Breast epithelium (tissue), 4 donors: Measurements from ENCODE around the gene DUS1L. TPM values are rescaled to one million over a fixed set of nuclear protein-coding genes. Genes with fewer than 3 reads are reported as not detected.
A peak's percentile ranks its signal among the peaks of the same experiment; 100 is the strongest.

Experiments used
- DNase-seq, 2 donors: peaks; one replicate each; pipeline ENCODE4 v3.0.0-alpha.2; 2019; ENCODE audit warnings: low spot score in 2 of 2
- H3K27ac ChIP-seq, 2 donors: fragments of 200-600 bp; sonication (generic) in 1 of 2; one replicate each; pipeline ENCODE4 v1.5.1; 2016 to 2019; ENCODE audit warnings: mild to moderate bottlenecking in 1 of 2
- H3K27me3 ChIP-seq, 2 donors: fragments of 200-600 bp; sonication (generic) in 1 of 2; one replicate each; pipeline versions ENCODE4 v1.5.1 to v1.6.0; 2017 to 2019; ENCODE audit warnings: control low read depth in 1 of 2, mild to moderate bottlenecking in 1 of 2
- H3K36me3 ChIP-seq: fragments of 200-600 bp; one replicate; pipeline ENCODE4 v1.5.1; 2019
- H3K4me1 ChIP-seq, 2 donors: fragments of 200-600 bp; sonication (generic); one replicate each; pipeline ENCODE4 v1.5.1; 2016 to 2019; ENCODE audit warnings: control low read depth in 1 of 2
- H3K4me3 ChIP-seq, 3 donors: fragments of 200-600 bp; sonication (generic); 1 replicate in 2 of 3; 2 replicates in 1 of 3; pipeline ENCODE4 v1.5.1; 2016 to 2019; ENCODE audit warnings: mild to moderate bottlenecking in 3 of 3, moderate library complexity in 2 of 3
- H3K9me3 ChIP-seq, 2 donors: fragments of 200-600 bp; sonication (generic) in 1 of 2; one replicate each; pipeline ENCODE4 v1.5.1; 2016 to 2019; ENCODE audit warnings: control low read depth in 1 of 2
- POLR2A ChIP-seq: fragments of 450-650 bp; IDR thresholded peaks from one replicate; pipeline ENCODE4 v1.6.1; 2016; ENCODE audit warnings: antibody characterized with exemption, mild to moderate bottlenecking, moderate library complexity
- POLR2AphosphoS5 ChIP-seq, 3 donors: sonication (generic); formaldehyde crosslinking; IDR thresholded peaks; one replicate each; pipeline ENCODE4 v1.6.1; 2017; ENCODE audit warnings: antibody characterized with exemption in 3 of 3
- intact Hi-C: fragments of 100-400 bp; cut with DNase I; formaldehyde crosslinking; loops from one replicate; pipeline ENCODE4 v1.15.1; 2023; ENCODE audit warnings: low total_unique reads
- total RNA-seq, 3 donors: library from RNA; depleted of rRNA; stranded (reverse); fragments of >200 nt; gene quantifications; one replicate each; pipeline ENCODE4 v1.1.0, GENCODE V29; 2016
- TF ChIP-seq, protein P1 (sequence below), 3 donors: fragments of 450-650 bp; IDR thresholded peaks; one replicate each; pipeline ENCODE4 v1.5.1; 2016 to 2017; ENCODE audit warnings: antibody characterized with exemption in 3 of 3, mild to moderate bottlenecking in 3 of 3, moderate library complexity in 3 of 3

The DUS1L gene
- total RNA-seq, 3 donors from 2014 or later = 55.0 to 96.4 (median 82.0) TPM

DNA sequence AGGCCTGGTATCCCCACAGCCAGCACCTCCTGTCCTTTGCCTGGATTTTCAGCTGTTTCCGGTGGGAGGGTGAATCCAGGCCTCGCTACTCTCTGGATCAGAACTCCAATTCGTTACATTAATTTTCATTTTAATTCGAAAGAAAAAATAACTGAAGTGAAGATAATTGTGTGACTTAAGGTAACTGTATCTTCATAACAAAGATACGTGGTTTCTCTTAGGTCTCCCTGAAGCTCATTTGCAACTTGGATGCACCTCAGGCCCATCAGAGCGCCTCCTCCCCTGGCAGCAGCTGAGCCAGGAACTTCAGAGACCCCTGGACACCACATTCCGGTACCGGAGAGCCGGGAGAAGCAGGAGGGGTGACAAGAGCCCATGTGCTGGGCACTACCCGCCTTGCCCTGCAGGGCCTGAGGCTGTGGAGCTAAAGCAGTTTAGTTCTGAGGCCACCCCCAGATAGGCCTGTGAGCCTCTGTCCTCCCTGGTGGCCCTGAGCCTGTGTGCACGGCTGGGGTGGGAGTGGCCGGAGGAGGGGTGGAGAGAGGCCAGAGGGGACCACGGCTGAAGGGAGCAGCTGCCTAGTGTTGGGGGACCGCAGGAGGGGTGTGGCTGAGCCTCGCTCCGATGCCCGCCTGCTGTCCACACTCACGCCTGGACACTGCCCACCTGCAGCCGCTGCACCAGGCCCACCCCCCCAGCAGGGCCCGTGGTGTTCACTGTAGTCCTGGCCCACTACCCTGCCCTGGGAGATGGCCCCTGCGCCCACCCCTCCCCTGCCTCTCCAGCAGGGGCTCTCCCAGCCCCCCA, 11.4 kb upstream of the DUS1L start:
- no peak for TF ChIP-seq POLR2A
- TF ChIP-seq, protein P1, sequence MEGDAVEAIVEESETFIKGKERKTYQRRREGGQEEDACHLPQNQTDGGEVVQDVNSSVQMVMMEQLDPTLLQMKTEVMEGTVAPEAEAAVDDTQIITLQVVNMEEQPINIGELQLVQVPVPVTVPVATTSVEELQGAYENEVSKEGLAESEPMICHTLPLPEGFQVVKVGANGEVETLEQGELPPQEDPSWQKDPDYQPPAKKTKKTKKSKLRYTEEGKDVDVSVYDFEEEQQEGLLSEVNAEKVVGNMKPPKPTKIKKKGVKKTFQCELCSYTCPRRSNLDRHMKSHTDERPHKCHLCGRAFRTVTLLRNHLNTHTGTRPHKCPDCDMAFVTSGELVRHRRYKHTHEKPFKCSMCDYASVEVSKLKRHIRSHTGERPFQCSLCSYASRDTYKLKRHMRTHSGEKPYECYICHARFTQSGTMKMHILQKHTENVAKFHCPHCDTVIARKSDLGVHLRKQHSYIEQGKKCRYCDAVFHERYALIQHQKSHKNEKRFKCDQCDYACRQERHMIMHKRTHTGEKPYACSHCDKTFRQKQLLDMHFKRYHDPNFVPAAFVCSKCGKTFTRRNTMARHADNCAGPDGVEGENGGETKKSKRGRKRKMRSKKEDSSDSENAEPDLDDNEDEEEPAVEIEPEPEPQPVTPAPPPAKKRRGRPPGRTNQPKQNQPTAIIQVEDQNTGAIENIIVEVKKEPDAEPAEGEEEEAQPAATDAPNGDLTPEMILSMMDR (IDR thresholded peaks at IDR 0.05) = no peak
- no peaks in the 10 kb centered on the region for H3K27me3 ChIP-seq
- H3K27ac ChIP-seq = peak overlapping the region; percentile 50 to 82
- DNase-seq = no peak
- H3K36me3 ChIP-seq = peaks cover 14% of the 10 kb centered on the region
- H3K9me3 ChIP-seq = no peaks in the 10 kb centered on the region
- no peaks in the 10 kb centered on the region for H3K4me1 ChIP-seq
- intact Hi-C loops = no loop called here
- peak overlapping the region in 1 of 3 donors; percentile 35 for H3K4me3 ChIP-seq

GRCh38 chr17:82076018-82076784, 10.6 kb upstream of the DUS1L start:
- no peak for DNase-seq
- intact Hi-C loops = no loop called here

DNA sequence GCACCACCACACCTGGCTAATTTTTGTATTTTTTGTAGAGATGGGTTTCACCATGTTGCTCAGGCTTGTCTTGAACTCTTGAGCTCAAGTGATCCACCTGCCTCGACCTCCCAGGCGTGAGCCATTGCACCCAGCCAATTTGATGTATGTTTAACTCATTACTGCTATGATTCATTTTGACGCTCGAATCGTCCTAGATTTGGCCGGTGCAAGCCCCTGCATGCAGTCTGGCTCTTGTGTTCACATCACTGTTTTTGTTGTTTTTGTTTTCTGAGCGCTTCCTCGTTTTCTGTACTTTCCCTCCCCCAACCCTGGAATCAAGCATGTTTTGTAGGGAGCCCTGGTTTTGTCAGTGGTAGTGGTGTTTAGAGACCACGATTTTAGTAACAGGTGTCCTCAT, 7.8 kb upstream of the DUS1L start:
- TF ChIP-seq POLR2AphosphoS5 (IDR thresholded peaks at IDR 0.05) (no peak), POLR2A (no peak)
- TF ChIP-seq, protein P1 (IDR thresholded peaks at IDR 0.05) = no peak

More at GRCh38 chr17:82076018-82076784, 10.6 kb upstream of the DUS1L start:
- Histone ChIP-seq H3K4me3 (no peak overlapping the region), H3K27me3 (no peaks in the 10 kb centered on the region), H3K4me1 (no peaks in the 10 kb centered on the region), H3K27ac (peak overlapping the region in 1 of 2 donors; percentile 50), H3K9me3 (no peaks in the 10 kb centered on the region), H3K36me3 (peaks cover 11% of the 10 kb centered on the region)
- no peak for TF ChIP-seq POLR2A
- TF ChIP-seq POLR2AphosphoS5 (IDR thresholded peaks at IDR 0.05) = no peak
- TF ChIP-seq, protein P1 (IDR thresholded peaks at IDR 0.05) = no peak

DNA sequence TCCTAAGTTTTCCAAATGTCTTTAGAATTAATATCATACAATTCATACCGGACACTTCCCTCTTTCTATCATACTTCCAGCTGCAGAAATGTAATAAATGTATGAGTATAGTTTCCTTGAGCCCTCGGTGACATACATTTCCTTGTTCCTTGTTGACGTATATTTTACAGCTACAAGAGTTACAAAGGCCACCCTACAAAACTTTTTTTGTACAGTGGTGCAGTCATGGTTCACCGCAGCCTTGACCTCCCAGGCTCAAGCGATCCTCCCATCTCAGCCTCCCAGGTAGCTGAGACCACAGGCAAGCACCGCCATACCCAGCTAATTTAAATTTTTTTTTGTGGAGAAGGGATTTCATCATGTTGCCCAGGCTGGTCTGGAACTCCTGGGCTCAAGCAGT, 7.2 kb upstream of the DUS1L start:
- DNase-seq = no peak
- H3K27me3 ChIP-seq = no peaks in the 10 kb centered on the region
- no peak overlapping the region for H3K4me3 ChIP-seq
- TF ChIP-seq, protein P1 (IDR thresholded peaks at IDR 0.05) = no peak
- TF ChIP-seq POLR2A (no peak), POLR2AphosphoS5 (IDR thresholded peaks at IDR 0.05) (no peak)
- no peaks in the 10 kb centered on the region for H3K36me3 ChIP-seq
- no peaks in the 10 kb centered on the region for H3K4me1 ChIP-seq
- intact Hi-C loops = no loop called here
- H3K27ac ChIP-seq = no peak overlapping the region
- H3K9me3 ChIP-seq = no peaks in the 10 kb centered on the region

More for the DNA sequence above, 7.8 kb upstream of the DUS1L start:
- H3K9me3 ChIP-seq = no peaks in the 10 kb centered on the region
- H3K4me3 ChIP-seq = no peak overlapping the region
- no peak for DNase-seq
- no peaks in the 10 kb centered on the region for H3K4me1 ChIP-seq
- no peak overlapping the region for H3K27ac ChIP-seq
- intact Hi-C loops = no loop called here
- no peaks in the 10 kb centered on the region for H3K36me3 ChIP-seq
- no peaks in the 10 kb centered on the region for H3K27me3 ChIP-seq

DNA sequence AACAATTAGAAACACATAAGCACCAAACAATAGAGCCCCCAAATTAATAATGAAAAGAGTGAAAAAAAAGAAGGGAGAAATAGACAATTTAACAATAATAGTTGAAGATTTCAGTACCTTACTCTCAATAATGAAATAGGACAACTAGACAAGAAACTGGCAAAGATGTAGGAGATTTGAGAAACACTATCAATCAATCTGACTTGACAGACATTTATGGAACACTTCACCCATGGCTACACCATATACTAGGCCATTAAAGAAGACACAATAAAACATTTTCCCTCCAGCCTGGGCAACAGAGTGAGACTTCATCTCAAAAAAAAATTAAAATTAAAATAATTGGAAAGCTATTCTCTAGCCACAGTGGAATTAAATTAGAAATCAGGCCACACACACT, 5.0 kb upstream of the DUS1L start:
- H3K4me1 ChIP-seq = no peaks in the 10 kb centered on the region
- H3K4me3 ChIP-seq = no peak overlapping the region
- intact Hi-C loops = no loop called here
- no peaks in the 10 kb centered on the region for H3K36me3 ChIP-seq
- H3K9me3 ChIP-seq = no peaks in the 10 kb centered on the region
- TF ChIP-seq POLR2AphosphoS5 (IDR thresholded peaks at IDR 0.05) (no peak), POLR2A (no peak)
- TF ChIP-seq, protein P1 (IDR thresholded peaks at IDR 0.05) = no peak
- H3K27ac ChIP-seq = no peak overlapping the region
- no peaks in the 10 kb centered on the region for H3K27me3 ChIP-seq
- no peak for DNase-seq
